Loucy (cell line): ENCODE data around the gene CASK.

Source experiments
- EZH2phosphoT487 ChIP-seq: fragments of 200-600 bp; IDR thresholded peaks from 2 replicates; pipeline ENCODE4 v1.6.1; 2018; ENCODE audit warnings: antibody characterized with exemption, mild to moderate bottlenecking, moderate library complexity, borderline replicate concordance
- TF ChIP-seq, protein P1 (sequence below): fragments of 200-600 bp; sonication (generic); conservative IDR thresholded peaks from 2 replicates; pipeline ENCODE4 v1.5.1; 2014; ENCODE audit warnings: mild to moderate bottlenecking, antibody characterized with exemption, low read length

DNA sequence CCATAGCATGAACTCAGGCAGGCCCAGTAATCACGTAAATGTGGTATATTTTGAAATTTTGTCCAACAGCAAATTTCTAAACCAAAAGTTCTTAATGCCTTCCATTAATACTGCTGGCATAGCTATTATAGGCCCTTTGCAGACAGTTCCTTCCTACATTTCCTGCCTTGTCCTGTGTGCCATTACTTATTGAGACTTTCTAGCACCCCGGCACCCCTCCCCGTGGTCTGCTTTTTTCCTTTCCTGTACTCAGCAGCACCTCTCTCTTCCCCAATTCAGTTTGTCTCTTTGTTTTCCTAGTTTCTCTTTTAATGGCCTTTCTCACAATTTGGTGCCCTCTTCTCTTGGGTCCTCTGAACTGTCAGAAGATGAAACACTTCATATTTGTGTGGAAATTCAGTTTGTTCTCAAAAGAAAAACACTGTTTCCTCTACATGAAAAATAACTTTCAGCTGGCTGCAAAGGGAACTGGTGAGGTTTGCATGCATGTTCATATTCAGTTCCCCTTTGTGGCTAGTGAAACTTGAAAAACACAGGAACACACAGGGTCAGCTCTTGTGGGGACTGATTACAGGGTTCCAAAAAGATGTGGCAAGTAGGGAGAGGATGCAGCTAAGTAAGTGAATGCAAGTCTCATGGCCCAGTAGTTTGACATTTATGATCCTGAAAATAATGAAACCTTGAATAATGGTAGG lies 217.5 kb downstream of the CASK start:
- TF ChIP-seq, protein P1, sequence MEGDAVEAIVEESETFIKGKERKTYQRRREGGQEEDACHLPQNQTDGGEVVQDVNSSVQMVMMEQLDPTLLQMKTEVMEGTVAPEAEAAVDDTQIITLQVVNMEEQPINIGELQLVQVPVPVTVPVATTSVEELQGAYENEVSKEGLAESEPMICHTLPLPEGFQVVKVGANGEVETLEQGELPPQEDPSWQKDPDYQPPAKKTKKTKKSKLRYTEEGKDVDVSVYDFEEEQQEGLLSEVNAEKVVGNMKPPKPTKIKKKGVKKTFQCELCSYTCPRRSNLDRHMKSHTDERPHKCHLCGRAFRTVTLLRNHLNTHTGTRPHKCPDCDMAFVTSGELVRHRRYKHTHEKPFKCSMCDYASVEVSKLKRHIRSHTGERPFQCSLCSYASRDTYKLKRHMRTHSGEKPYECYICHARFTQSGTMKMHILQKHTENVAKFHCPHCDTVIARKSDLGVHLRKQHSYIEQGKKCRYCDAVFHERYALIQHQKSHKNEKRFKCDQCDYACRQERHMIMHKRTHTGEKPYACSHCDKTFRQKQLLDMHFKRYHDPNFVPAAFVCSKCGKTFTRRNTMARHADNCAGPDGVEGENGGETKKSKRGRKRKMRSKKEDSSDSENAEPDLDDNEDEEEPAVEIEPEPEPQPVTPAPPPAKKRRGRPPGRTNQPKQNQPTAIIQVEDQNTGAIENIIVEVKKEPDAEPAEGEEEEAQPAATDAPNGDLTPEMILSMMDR: no peak
- no peak for TF ChIP-seq EZH2phosphoT487
